Activated naive CD8-positive, alpha-beta T cell treated with anti-CD3 and anti-CD28 coated beads, Interleukin-2, amount 50 U/mL, for 24 hours (primary cell): Measurements from ENCODE around the gene DVL3.

ENCODE experiments used
- ATAC-seq: fragments of 150-1000 bp; cut with Tn5 transposase; one replicate; pipeline ENCODE4 v1.10.0; 2021
- DNase-seq: peaks from one replicate; pipeline ENCODE4 v3.0.0; 2021
- H3K27ac Mint-ChIP-seq: one replicate; pipeline ENCODE4 v1.8.0; 2021; ENCODE audit warnings: mild to moderate bottlenecking, mixed read lengths
- H3K27me3 Mint-ChIP-seq: one replicate; pipeline ENCODE4 v1.8.0; 2021; ENCODE audit warnings: mixed read lengths
- H3K36me3 Mint-ChIP-seq: one replicate; pipeline ENCODE4 v1.8.0; 2021; ENCODE audit warnings: low read depth, mixed read lengths
- H3K4me1 Mint-ChIP-seq: one replicate; pipeline ENCODE4 v1.8.0; 2021; ENCODE audit warnings: mixed read lengths
- H3K4me3 Mint-ChIP-seq: one replicate; pipeline ENCODE4 v1.8.0; 2021; ENCODE audit warnings: mild to moderate bottlenecking, moderate library complexity, mixed read lengths
- H3K9me3 Mint-ChIP-seq: one replicate; pipeline ENCODE4 v1.8.0; 2021; ENCODE audit warnings: mixed read lengths

The DVL3 gene

DNA sequence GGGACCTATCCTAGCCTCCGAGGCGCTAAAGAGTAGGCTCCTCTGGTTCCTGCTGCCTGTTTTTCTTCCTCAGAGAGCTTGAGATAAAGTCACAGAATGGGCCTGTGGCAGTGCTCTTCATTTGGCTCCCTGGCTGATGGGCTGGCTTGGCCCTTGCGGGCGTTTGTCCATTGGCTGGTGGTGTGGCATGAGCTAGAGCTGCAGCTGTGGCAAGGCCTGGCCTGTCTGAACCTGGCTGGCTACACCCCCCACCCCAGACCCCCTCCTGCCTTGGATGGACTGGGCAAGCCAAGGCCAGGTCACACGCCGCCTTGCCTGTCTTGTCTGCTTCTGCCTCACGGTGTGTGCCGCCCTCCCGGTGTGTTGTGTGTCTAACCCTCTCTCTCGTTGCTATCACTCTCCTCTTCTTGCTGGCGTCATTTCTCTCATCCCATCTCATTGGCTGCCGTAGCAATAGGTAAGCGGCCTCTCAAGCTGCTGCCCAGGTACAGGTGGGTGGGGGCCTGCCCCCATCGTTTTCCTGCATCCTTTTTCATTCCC is 22.7 kb downstream of the DVL3 start:
- Mint-ChIP-seq H3K27ac (no peak overlapping the region), H3K4me1 (peaks cover 30% of the 10 kb centered on the region), H3K27me3 (no peaks in the 10 kb centered on the region), H3K9me3 (no peaks in the 10 kb centered on the region), H3K4me3 (no peak overlapping the region), H3K36me3 (peaks cover 30% of the 10 kb centered on the region)
- no peak for DNase-seq
- no peak for ATAC-seq

DNA sequence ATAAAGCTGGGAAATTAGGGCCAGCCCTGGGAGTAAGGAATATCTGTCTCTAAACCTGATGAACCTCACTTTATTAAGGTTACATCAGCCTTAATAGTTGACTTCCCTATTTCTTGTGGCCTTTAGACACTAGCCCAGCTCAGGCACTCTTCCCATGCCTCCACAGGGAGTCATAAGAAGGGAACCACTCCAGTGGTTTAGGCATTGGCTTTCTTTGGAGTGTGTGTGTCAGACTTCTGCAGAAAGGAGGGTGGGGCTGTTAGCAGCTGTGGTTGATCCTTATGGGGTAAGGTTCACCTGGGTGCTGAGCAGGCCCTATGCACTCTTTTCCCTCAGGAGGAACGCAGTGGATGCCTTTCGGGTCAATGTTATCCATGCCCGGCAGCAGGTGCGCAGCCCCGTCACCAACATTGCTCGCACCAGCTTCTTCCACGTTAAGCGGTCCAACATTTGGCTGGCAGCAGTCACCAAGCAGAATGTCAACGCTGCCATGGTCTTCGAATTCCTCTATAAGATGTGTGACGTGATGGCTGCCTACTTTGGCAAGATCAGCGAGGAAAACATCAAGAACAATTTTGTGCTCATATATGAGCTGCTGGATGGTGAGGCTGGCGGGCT is 23.5 kb downstream of the DVL3 start:
- H3K36me3 Mint-ChIP-seq: peaks cover 34% of the 10 kb centered on the region
- DNase-seq (no peak), ATAC-seq (no peak)
- H3K9me3 Mint-ChIP-seq: no peaks in the 10 kb centered on the region
- H3K27me3 Mint-ChIP-seq: no peaks in the 10 kb centered on the region
- no peak overlapping the region for H3K27ac Mint-ChIP-seq
- peaks cover 30% of the 10 kb centered on the region for H3K4me1 Mint-ChIP-seq
- no peak overlapping the region for H3K4me3 Mint-ChIP-seq

DNA sequence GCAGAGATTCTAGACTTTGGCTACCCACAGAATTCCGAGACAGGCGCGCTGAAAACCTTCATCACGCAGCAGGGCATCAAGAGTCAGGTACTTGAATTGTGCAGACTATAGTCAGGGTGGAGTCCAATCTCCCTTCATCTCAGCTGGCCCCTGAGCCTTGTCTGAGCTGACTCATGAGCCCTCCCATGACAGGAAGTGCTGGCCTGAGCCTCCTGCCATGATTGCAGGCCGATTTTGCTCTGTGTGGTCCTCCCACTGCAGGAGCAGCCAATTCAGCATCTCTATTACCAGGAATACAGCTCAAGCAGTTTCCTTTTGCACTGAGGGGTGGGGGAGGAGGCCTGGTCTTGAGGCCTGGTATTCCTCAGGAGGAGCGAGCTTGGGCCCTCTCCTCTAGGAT is 25.0 kb downstream of the DVL3 start:
- H3K4me1 Mint-ChIP-seq: peaks cover 29% of the 10 kb centered on the region
- ATAC-seq (no peak), DNase-seq (no peak)
- H3K4me3 Mint-ChIP-seq: no peak overlapping the region
- no peaks in the 10 kb centered on the region for H3K9me3 Mint-ChIP-seq
- no peaks in the 10 kb centered on the region for H3K27me3 Mint-ChIP-seq
- H3K36me3 Mint-ChIP-seq: peaks cover 45% of the 10 kb centered on the region
- no peak overlapping the region for H3K27ac Mint-ChIP-seq

DNA sequence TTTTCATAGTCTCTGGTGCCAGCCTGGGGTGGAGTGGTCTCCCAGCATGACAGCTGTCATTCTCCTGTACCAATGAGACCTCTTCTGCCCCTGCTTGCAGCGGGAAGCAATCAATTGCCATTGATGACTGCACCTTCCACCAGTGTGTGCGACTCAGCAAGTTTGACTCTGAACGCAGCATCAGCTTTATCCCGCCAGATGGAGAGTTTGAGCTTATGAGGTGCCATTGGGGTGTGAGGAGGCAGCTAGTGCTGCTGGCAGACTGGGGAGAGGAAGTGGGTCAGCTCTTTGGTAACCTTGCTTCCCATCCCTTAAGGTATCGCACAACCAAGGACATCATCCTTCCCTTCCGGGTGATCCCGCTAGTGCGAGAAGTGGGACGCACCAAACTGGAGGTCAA is 26.4 kb downstream of the DVL3 start:
- no peaks in the 10 kb centered on the region for H3K27me3 Mint-ChIP-seq
- ATAC-seq (no peak), DNase-seq (no peak)
- peaks cover 26% of the 10 kb centered on the region for H3K4me1 Mint-ChIP-seq
- H3K36me3 Mint-ChIP-seq: peaks cover 47% of the 10 kb centered on the region
- no peak overlapping the region for H3K27ac Mint-ChIP-seq
- no peaks in the 10 kb centered on the region for H3K9me3 Mint-ChIP-seq
- no peak overlapping the region for H3K4me3 Mint-ChIP-seq

DNA sequence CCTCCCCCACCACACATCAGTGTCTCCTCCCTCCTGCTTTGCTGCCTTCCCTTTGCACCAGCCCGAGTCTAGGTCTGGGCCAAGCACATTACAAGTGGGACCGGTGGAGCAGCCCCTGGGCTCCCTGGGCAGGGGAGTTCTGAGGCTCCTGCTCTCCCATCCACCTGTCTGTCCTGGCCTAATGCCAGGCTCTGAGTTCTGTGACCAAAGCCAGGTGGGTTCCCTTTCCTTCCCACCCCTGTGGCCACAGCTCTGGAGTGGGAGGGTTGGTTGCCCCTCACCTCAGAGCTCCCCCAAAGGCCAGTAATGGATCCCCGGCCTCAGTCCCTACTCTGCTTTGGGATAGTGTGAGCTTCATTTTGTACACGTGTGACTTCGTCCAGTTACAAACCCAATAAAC is 28.5 kb downstream of the DVL3 start:
- H3K27me3 Mint-ChIP-seq: no peaks in the 10 kb centered on the region
- H3K4me3 Mint-ChIP-seq: no peak overlapping the region
- H3K4me1 Mint-ChIP-seq: peaks cover 29% of the 10 kb centered on the region
- ATAC-seq (no peak), DNase-seq (no peak)
- peaks cover 56% of the 10 kb centered on the region for H3K36me3 Mint-ChIP-seq
- no peaks in the 10 kb centered on the region for H3K9me3 Mint-ChIP-seq
- no peak overlapping the region for H3K27ac Mint-ChIP-seq

DNA sequence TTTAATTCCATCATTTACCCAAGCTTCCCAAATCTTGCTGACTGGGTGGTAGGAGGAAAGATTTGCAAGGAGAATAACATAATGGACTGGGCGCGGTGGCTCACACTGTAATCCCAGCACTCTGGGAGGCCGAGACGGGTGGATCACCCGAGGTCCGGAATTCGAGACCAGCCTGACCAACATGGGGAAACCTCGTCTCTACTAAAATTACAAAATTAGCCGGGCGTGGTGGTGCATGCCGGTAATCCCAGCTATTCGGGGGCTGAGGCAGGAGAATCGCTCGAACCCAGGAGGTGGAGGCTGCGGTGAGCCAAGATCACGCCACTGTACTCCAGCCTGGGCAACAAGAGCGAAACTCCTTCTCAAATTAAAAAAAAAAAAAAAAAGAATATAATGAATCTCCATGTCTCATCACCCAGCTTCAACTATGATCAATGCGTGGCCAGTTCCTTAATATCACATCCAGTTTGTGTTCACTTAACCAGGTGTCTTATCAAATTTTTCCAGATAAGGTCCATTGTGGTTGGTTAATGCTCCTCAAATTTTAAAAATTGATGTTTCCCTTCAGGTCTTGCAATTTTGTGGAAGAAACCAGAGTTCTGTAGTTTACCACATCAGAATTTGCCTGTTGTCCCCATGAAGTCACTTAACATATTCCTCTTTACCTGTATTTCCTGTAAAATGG is 29.5 kb downstream of the DVL3 start:
- Mint-ChIP-seq H3K36me3 (peaks cover 51% of the 10 kb centered on the region), H3K27ac (peak overlapping the region; percentile 93), H3K4me3 (peak overlapping the region; percentile 98), H3K9me3 (no peaks in the 10 kb centered on the region), H3K27me3 (no peaks in the 10 kb centered on the region), H3K4me1 (peaks cover 31% of the 10 kb centered on the region)
- ATAC-seq (no peak), DNase-seq (no peak)

DNA sequence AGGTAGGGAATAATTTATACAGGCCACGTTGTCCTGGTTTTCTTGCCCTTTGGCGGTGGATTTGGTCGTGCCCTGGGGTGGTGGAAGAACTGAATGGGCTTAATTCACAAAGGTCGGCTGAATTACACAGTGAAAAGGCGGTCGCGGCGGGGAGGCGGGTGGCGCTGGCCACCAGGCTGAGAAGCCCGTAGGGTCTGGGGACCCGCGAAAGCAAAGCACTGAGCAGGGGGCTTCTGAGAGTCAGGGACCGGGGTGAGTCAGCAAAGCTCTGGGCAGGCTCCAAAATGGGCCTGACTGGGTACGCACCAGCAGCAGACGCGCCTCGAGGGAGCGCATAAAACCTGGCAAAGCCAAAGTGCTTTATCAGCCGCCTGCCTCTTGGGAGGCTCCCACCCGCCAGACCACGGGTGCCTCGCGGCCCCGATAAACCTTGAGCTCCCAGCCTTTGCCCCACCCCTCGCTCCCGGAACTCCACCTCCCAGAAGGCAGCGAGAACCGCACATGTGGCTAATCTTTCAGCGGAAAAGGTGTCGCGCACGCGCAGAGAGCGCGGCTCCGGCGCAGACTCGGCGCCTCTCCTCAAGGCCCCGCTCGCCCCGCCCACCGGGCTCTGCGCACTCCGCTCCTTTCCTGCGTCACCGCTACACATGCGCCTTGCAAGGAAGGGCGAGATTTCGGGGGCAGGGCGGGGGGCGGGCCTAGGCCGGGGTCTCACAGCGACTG is 30.4 kb downstream of the DVL3 start:
- DNase-seq: peak; percentile 99
- ATAC-seq: peak; percentile 93
- H3K27me3 Mint-ChIP-seq: no peaks in the 10 kb centered on the region
- H3K9me3 Mint-ChIP-seq: no peaks in the 10 kb centered on the region
- peak overlapping the region; percentile 93 for H3K27ac Mint-ChIP-seq
- H3K36me3 Mint-ChIP-seq: peaks cover 53% of the 10 kb centered on the region
- H3K4me1 Mint-ChIP-seq: peaks cover 31% of the 10 kb centered on the region
- peak overlapping the region; percentile 98 for H3K4me3 Mint-ChIP-seq

DNA sequence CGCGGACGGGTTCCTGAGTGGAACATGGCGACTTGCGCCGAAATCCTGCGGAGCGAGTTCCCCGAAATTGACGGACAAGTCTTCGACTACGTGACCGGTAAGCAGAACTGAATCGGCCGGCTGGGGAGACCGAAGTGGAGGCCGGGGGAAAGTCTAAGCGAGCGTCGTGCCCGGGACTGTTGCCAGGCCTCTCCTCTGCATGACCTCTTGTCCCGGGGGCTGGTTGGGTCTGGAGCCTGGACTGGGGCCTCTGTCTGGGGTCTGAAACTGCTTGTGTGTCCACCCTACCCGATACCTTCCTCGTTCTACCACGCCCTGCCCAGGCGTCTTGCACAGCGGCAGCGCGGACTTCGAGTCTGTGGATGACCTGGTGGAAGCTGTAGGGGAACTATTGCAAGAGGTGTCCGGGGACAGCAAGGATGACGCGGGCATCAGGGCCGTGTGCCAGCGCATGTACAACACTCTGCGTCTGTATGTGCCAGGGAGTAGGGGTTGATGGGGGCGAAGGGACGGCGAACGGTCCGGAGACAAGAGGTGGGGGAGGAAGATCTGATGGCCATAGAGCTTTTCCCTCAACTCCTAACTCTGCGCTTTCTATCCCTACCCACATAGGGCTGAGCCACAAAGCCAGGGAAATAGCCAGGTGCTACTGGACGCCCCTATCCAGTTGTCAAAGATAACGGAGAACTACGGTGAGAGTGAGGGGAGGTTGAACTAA is 31.2 kb downstream of the DVL3 start, which contains the start of gene ABCF3:
TSS of gene ABCF3 (plus strand) at position 16 of the 718 bp plus-strand sequence. CDS start at position 25, 9 bp downstream.
- Mint-ChIP-seq H3K4me3 (peak within 1 kb of the TSS; percentile 98), H3K4me1 (peaks cover 31% of the 10 kb centered on the region), H3K27me3 (no peaks in the 10 kb centered on the region), H3K27ac (peak within 1 kb of the TSS; percentile 93), H3K36me3 (peaks cover 48% of the 10 kb centered on the region), H3K9me3 (no peaks in the 10 kb centered on the region)
- ATAC-seq: peak; percentile 13
- no peak for DNase-seq

DNA sequence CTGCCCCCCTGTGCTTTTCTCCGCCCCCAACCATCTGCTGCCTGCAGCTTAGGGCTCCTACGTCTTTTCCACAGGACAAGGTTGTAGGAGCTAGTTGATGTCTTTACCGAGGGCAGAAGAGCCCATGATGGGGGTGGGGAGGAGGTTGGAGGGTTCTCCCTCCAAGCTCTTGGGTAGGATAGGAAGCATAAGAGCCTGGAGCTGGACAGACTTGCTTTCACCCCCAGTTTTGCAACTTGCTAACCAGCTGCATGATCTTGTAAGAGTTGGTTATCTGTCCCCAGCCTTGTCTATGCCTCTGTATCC is 31.7 kb downstream of the DVL3 start:
- H3K36me3 Mint-ChIP-seq: peaks cover 44% of the 10 kb centered on the region
- no peak for ATAC-seq
- peaks cover 31% of the 10 kb centered on the region for H3K4me1 Mint-ChIP-seq
- DNase-seq: no peak
- H3K27me3 Mint-ChIP-seq: no peaks in the 10 kb centered on the region
- H3K4me3 Mint-ChIP-seq: peak overlapping the region; percentile 98
- H3K27ac Mint-ChIP-seq: peak overlapping the region; percentile 93
- H3K9me3 Mint-ChIP-seq: no peaks in the 10 kb centered on the region

DNA sequence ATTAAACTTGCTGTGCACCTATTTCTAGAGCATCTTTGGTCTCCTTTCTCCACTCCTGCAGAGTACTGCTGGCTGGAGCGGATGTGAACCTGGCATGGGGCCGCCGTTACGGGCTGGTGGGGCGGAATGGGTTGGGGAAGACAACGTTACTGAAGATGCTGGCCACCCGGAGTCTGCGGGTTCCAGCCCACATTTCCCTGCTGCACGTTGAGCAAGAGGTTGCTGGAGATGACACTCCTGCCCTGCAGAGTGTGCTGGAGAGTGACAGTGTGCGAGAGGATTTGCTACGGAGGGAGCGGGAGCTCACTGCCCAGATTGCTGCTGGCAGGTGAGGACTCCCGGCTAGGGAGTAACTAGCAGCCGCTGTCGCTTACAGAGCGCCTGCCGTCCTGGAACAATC is 32.9 kb downstream of the DVL3 start:
- ATAC-seq: no peak
- no peak for DNase-seq
- peaks cover 46% of the 10 kb centered on the region for H3K36me3 Mint-ChIP-seq
- H3K4me3 Mint-ChIP-seq: no peak overlapping the region
- no peaks in the 10 kb centered on the region for H3K9me3 Mint-ChIP-seq
- peaks cover 31% of the 10 kb centered on the region for H3K4me1 Mint-ChIP-seq
- no peak overlapping the region for H3K27ac Mint-ChIP-seq
- no peaks in the 10 kb centered on the region for H3K27me3 Mint-ChIP-seq

DNA sequence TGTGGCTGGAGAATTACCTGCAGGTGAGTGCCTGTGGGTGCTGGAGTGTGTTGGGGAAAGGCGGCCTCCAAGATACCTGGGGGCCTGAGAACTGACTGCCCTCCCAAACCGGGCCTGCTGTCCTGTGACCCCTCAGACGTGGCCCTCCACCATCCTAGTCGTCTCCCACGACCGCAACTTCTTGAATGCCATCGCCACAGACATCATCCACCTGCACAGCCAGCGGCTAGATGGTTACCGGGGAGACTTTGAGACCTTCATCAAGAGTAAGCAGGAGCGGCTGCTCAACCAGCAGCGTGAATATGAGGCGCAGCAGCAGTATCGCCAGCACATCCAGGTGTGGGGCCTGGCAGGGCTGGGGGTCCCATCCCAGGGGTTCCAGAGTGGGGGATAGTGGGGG is 34.2 kb downstream of the DVL3 start:
- no peaks in the 10 kb centered on the region for H3K27me3 Mint-ChIP-seq
- no peaks in the 10 kb centered on the region for H3K9me3 Mint-ChIP-seq
- no peak for ATAC-seq
- no peak overlapping the region for H3K27ac Mint-ChIP-seq
- no peak for DNase-seq
- H3K4me3 Mint-ChIP-seq: no peak overlapping the region
- H3K36me3 Mint-ChIP-seq: peaks cover 42% of the 10 kb centered on the region
- H3K4me1 Mint-ChIP-seq: peaks cover 31% of the 10 kb centered on the region

DNA sequence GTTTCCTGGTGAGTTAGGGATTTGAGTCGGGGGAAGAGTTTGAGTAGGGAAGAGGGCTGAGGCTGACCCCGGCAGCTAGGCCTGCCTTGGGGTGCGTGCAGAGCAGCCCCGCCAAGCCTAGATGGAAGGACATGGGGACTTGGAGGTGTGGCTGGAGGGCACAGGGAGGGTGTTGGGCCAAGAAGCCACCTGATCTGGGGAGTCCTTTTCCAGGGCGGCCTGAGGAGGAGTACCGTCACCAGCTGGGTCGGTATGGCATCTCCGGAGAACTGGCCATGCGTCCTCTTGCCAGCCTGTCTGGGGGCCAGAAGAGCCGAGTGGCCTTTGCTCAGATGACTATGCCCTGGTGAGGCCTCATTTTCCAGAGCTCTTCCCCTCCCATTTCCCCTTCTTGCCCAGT is 37.7 kb downstream of the DVL3 start:
- no peaks in the 10 kb centered on the region for H3K27me3 Mint-ChIP-seq
- H3K4me1 Mint-ChIP-seq: peaks cover 7% of the 10 kb centered on the region
- H3K27ac Mint-ChIP-seq: no peak overlapping the region
- H3K36me3 Mint-ChIP-seq: peaks cover 37% of the 10 kb centered on the region
- H3K9me3 Mint-ChIP-seq: no peaks in the 10 kb centered on the region
- DNase-seq: no peak
- H3K4me3 Mint-ChIP-seq: no peak overlapping the region
- ATAC-seq: no peak

DNA sequence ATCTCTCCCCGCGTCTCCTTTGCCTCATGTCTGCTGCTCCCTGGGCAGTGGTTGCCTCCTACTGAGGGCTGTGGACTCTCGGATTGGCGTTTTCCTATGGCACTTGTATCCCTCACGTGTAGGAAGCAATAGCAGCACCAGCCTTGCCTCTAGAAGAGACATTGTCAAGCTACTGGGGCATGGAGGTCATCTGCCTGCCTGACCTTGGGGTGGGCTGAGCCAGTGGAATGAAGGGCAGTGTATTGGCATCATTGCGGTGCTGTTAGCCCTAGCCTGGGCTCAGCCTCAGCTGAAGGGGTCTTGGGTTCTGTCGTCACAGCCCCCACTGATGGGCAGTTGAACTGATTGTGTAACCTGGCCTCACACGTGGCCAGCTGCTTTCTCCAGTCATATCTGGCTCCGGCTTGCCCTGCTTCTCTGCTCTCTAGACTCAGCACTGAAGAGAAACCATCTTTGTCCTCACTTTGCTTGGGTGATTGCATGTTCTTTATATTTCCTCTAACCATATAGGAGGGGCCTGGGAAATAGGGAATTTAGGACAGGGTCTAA is 38.9 kb downstream of the DVL3 start:
- no peak overlapping the region for H3K4me3 Mint-ChIP-seq
- no peak for ATAC-seq
- no peak overlapping the region for H3K27ac Mint-ChIP-seq
- no peaks in the 10 kb centered on the region for H3K27me3 Mint-ChIP-seq
- H3K4me1 Mint-ChIP-seq: no peaks in the 10 kb centered on the region
- H3K9me3 Mint-ChIP-seq: no peaks in the 10 kb centered on the region
- no peak for DNase-seq
- H3K36me3 Mint-ChIP-seq: peaks cover 29% of the 10 kb centered on the region

DNA sequence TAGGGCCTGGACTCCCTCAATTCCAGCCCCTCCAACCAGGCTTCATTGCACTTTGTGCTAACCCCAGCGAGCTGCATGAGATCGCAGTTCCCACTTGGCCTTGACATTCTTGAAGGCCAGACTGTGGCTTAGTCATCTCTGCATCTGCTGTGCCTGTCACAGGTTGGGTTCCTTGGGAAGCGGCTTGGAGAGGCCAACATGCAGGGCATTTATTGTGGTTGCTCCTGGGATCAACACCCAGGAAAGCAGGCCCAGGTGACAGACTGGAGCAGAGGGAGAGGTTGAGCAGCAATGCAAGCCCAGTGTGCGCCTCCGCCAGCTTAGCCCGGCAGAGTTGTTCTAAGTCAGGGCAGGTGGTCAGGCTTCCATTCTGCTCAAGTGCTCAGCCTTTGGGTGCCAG is 41.4 kb downstream of the DVL3 start:
- H3K4me3 Mint-ChIP-seq: no peak overlapping the region
- no peaks in the 10 kb centered on the region for H3K9me3 Mint-ChIP-seq
- H3K27ac Mint-ChIP-seq: no peak overlapping the region
- H3K36me3 Mint-ChIP-seq: peaks cover 19% of the 10 kb centered on the region
- DNase-seq: no peak
- no peak for ATAC-seq
- no peaks in the 10 kb centered on the region for H3K4me1 Mint-ChIP-seq
- no peaks in the 10 kb centered on the region for H3K27me3 Mint-ChIP-seq
